NCI-H2196 treated with DMSO at 0.1 percent for 48 hours (cell line): Measurements from ENCODE around the gene AKR1C4.
"Not testable (repeated sequence)": the region's sequence is repeated elsewhere in the genome, so short reads cannot be mapped to it uniquely, and the experiment has no call there.

ENCODE experiments used
- DNase-seq: peaks from one replicate; lab custom pipeline; 2025; ENCODE audit not compliant: unreplicated experiment; lab: John Stamatoyannopoulos, UW

Gene AKR1C4

DNA sequence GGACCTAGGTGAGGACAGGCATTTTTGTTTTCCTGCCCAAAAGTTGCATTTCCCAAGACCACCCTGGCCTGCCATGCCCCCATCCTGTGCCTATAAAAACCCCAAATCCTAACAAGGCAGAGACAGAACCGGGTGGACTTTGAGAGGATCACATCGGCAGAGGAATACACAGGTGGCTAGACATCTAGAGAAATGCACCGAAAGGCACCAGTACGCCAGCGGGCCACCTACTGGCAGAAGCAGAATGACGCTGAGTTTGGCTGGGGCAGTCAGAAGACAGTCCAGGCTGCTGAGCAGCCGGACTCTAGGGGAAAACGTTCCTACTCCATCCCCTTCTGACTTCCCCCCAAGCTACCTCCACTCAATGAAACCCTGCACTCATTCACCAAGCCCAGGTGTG, 2.8 kb downstream of the AKR1C4 start:
- no peak for DNase-seq

DNA sequence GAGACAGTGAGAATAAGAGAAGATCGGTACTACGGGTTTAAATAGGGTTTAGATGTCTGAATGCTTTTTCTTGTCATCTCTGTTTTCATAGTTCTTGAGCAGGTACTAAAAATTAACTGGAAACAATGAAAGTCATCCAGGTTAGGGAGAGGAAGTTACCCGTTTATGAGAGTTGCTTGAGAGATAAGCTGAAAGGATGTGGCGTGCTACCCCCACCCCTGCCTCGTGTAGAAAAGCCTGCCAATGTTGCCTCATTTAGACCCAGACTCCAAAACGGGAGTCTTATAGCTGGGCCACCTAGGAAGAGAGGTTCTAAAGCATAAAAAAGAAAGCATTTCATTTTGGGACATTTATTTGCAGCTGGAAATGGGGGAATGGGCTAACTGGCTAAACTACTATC, 10.2 kb downstream of the AKR1C4 start:
- no peak for DNase-seq

DNA sequence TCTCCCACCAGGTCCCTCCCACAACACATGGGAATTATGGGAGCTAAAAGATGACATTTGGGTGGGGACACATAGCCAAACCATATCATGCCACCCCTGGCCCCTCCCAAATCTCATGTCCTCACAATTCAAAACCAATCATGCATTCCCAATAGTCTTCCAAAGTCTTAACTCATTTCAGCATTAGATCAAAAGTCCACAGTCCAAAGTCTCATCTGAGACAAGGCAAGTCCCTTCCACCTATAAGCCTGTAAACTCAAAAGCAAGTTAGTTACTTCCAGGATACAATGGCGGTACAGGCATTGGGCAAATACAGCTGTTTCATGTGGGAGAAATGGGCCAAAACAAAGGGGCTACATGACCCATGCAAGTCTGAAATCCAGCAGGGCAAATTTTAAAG, 13.1 kb downstream of the AKR1C4 start:
- not testable (repeated sequence) for DNase-seq

DNA sequence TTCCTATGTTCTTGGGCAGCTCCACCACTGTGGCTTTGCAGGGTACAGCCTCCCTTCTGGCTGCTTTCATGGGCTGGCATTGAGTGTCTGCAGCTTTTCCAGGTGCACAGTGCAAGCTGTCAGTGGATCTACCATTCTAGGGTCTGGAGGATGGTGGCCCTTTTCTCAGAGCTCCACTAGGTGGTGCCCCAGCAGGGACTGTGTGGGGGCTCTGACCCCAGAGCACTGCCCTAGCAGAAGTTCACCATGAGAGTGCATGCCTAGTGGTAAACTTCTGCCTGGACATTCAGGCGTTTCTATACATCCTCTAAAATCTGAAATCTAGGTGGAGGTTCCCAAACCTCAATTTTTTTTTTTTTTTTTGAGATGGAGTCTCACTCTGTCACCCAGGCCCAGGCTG, 13.6 kb downstream of the AKR1C4 start:
- DNase-seq: not testable (repeated sequence)

DNA sequence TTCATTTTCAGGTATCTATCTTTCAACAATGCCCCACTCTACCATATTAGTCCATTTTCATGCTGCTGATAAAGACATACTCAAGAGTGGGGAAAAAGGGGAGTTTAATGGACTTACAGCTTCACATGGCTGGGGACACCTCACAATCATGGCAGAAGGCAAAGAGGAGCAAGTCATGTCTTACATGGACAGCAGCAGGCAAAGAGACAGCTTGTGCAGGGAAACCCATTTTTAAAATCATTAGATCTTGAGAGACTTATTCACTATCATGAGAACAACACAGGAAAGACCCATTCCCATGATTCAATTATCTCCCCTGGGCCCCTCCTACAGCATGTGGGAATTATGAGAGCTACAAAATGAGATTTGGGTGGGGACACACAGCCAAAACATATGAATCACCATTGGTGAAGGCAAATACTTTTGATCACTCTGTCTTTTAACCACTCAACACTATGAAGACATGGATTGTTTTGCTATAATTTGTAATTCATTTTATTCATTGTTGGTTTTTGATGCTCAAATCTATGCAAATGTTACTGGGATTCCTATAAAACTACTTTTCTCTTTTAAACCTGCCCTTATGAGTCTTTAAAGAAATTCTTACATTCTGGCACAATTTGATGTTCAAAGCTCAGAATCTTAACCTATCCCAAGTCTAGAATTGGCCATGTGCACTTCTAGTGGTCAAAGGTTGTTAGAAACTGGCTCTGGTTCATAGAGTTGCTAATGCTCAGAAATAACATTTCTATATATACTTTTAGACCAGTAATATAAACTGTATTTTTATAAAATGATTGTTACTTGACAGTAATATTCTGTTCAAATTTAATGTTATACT, 15.3 kb downstream of the AKR1C4 start:
- DNase-seq: no peak

DNA sequence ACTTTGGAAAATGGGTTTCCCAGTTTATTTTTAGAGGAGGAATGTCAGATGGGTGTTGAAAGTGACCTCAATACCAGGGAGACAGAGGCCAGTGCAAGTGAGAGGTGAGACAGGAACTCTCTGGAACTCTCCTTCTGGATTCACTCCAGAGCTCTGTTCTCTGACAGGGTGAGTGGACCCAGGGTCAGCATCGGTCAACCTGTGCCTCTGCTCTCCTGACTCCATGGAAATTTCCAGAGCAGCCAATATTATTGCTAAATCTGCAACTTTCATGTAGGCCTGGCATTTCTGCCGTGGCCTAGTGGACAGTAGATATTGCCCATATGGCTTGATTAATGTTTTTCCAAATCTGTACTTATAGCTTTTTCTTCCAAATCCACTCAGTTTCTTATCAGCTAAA, 20.2 kb downstream of the AKR1C4 start:
- no peak for DNase-seq

DNA sequence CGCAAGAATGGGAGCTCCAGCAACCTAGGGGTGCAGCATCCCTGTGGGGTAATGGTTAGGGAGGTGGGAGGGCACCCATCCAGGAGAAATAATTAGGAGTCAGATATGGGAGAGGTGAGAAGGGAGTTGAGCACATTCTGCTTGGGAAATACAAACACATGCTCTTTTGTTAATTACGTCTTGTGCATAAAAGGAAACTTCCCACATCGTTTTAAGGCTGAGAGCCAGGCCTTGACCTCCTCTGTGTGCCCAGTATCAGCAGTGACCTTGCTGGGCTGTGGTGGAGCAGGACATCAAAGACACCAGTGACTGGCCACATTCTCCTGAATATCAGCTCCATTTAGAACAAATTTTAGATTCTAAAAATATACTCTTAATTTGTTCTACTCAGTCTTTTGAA, 22.6 kb downstream of the AKR1C4 start:
- no peak for DNase-seq

DNA sequence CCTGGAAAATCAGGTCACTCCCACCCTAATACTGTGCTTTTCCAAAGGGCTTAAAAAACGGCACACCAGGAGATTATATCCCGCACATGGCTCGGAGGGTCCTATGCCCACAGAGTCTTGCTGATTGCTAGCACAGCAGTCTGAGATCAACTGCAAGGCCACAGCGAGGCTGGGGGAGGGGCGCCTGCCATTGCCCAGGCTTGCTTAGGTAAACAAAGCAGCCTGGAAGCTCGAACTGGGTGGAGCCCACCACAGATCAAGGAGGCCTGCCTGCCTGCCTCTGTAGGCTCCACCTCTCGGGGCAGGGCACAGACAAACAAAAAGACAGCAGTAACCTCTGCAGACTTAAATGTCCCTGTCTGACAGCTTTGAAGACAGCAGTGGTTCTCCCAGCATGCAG, 26.3 kb downstream of the AKR1C4 start:
- DNase-seq: not testable (repeated sequence)

DNA sequence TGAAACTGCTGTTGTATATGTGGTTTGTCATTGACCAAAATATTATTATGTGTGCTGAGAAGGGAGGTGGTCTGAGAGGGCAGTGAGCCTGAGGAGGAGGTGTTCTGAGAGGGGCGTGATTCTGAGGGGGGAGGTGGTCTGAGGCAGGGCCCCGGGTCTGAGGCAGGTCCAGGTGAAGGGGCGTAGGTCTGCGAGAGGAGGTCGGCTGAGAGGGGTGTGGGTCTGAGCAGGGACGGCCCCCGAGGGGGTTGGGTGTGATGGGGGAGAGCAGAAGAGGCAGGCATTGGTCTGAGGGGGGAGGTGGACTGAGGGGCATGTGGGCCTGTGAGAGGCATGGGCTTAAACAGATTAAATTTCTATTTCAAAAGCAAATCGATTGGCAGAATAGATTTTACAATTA, 32.4 kb downstream of the AKR1C4 start:
- DNase-seq: no peak

DNA sequence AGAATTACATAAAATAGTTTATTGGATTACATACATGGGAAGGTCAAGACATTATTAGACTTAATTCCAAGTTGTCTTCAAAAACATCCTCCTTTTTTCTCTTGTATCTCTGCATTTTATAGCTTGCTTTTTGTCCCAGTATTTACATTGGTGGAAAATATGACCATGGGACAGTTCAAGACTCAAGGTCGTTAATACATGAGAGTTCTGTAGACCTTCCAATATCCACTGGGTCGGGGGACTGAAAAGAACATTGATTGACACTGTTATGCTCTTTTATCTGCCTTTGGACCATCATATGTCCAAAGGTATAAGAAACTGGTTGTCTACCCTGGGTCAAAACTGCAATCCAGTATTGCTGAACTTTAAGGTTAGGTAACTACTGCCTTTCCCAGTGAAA, 36.7 kb downstream of the AKR1C4 start:
- no peak for DNase-seq

DNA sequence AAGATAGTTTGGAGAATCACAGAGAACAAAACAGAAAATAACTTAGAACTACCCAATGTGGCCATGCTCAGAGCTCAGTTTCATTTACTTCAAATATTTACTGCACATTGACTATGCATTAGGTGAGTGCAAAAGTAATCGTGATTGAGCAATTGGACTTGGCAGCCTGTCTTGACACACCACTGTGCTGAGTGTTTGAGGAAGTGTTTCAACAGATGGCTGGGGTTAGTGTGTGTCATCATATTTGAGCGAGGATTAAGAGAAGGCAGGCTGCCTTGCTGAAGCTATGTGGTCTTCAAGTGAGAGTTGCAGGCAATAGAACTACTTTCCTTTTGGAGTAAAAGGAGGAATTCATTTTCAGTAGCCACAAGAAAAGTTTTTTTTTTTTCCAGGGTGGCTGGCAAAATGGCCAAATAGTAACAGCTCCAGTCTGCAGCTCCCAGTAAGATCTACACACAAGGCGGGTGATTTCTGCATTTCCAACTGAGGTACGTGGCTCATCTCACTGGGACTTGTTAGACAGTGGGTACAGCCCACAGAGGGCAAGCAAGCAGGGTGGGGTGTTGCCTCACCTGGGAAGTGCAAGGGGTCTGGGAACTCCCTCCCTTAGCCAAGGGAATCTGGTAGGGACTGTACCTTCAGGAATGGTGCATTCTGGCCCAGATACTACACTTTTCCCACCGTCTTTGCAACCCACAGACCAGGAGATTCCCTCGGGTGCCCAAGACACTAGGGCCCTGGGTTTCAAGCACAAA, 37.6 kb downstream of the AKR1C4 start:
- DNase-seq: no peak

DNA sequence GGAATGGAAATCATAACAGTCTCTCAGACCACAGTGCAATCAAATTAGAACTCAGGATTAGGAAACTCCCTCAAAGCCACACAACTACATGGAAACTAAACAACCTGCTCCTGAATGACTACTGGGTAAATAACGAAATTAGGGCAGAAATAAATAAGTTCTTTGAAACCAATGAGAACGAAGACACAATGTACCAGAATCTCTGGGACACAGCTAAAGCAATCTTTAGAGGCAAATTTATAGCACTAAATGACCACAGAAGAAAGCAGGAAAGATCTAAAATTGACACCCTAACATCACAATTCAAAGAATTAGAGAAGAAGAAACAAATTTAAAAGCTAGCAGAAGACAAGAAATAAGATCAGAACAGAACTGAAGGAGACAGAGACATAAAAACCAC, 40.9 kb downstream of the AKR1C4 start:
- DNase-seq: not testable (repeated sequence)

DNA sequence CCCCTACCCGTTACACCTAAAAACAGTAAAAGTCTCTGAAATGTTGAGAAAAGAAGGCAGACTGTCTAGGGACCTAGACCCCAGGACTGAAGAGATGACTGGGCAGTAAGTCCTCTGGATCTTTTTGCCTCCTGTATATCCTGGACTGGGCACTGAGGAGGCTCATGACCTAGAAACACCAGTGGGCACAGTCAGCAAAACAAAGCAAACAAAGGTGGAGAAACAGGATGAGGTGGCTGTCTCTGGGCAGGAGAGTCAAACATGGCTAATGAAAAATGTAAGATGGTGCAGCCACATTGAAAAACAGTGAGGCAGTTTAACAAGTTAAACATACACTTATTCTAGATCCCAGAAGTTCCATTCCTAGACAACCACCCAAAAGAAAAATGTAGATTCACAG, 45.9 kb downstream of the AKR1C4 start:
- DNase-seq: no peak

DNA sequence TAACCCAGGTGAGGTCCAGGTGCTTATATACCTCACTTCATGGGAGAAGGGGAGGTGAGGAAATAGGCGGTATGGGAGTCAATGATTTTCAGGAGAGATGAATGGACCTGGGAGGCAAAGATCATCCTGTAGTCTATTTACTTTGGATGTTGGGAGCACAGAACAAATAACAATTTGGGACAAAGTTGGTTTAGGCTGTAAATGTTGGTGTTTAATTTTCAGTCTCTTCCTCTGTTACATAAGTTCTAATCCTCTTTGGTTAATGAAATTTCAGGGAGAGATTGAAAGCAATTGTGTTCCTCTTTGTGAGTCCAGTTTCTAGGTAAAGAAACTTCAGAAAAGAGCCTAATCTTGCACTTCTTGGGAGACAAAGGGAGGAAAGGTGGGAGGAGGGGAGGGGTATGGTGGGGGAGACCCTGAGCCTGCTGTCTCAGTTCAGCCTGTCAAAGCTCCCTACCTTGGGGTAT, 46.9 kb downstream of the AKR1C4 start:
- no peak for DNase-seq

DNA sequence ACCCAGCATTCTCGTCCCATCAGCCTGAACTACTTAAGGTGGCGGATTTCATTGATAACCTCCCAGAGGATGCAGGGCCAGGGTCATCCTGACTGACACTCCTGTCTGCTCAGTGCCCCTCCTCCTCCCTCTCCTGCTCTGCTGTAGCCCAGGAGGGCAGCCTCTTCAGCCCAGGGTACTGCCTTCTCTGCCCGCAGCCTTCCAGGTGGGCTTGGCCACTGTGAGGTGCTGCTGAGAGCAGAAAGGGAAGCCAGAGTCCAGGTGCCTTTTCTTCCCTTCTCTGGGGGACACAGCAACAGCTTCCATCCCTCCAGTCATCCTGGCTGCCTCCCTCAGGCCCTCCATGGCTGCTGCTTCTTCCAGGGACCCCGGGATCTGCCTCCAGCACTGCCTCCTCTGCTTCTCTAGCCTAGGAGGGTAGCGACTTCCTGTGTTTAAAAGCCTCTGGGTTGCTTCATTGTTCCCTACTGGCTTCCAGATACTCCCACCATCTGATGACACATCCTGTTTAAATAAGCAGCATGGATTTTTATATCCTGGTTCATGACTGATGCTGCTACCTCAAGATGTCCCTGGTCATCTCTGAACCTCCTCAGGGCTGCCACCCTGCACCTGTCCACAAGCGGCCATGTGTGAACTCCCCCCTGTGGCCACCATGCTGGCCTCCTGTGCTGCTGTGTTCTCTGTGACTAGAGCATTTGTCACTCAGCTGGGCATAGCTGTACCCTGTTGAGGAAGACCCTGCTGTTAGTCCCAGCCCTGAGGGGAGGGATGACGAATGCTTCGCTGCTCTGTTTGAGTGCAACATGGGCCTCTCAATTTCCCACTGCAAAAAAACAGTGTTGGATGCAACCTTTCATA, 55.8 kb downstream of the AKR1C4 start:
- no peak for DNase-seq

DNA sequence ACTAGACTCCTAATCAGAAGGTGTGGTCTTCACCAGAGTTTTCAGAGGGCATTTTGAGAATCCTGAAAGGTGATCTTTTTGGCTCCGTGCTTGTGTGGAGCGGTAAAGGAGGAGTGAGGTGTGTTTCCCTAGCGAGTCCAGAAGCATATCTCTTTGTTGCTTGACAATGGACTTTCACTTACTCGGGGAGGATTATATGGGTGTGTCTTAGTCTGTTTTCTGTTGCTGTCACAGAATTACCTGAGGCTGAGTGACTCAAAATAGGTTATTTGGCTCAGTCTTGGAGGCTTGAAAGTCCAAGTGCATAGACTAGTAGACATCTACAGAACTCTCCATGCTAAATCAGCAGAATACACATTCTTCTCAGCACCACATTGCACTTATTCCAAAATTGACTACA, 57.9 kb downstream of the AKR1C4 start:
- DNase-seq: no peak

DNA sequence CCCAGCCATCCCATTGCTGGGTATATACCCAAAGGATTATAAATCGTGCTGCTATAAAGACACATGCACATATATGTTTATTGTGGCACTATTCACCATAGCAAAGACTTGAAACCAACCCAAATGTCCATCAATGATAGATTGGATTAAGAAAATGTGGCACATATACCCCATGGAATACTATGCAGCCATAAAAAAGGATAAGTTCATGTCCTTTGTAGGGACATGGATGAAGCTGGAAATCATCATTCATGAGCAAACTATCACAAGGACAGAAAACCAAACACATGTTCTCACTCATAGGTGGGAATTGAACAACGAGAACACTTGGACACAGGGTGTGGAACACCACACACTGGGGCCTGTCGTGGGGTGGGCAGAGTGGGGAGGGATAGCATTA, 61.1 kb downstream of the AKR1C4 start:
- not testable (repeated sequence) for DNase-seq

DNA sequence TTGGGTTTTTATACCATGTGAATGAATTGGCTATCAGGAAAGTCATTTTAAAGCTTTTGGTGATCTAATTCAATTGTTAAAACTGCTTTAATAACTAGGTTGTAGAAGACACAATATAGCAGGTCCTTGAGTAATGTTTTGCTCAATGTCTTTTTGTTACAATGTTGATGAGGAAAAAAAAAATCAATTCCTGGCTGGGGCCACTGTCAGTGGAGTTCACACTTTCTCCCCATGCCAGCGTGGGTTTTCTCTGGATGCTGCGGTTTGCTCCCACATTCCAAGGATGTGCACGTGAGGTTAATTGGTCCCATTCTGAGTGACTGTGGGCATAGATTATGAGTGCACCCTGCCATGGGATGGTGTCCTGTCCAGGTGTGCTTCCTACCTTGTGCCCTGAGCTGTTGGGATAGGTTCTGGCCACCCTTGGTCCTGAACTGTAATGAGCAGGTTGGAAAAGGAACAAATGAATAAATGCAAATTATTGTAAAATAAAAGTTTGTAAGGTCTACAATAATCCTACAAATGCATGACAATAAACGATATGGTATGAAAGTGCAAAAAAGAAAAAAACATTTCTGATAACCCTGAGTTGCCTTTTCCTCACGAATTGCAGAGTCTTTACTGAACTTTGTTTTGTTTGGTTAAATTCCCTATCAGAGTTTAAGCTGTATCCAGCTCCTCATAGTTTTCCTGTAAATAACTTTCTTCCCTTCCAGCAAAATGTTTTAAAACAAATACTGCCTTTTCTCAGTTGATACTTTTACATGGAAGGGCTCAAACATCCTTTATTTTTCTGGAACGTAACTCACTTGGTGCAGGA, 62.7 kb downstream of the AKR1C4 start:
- no peak for DNase-seq

DNA sequence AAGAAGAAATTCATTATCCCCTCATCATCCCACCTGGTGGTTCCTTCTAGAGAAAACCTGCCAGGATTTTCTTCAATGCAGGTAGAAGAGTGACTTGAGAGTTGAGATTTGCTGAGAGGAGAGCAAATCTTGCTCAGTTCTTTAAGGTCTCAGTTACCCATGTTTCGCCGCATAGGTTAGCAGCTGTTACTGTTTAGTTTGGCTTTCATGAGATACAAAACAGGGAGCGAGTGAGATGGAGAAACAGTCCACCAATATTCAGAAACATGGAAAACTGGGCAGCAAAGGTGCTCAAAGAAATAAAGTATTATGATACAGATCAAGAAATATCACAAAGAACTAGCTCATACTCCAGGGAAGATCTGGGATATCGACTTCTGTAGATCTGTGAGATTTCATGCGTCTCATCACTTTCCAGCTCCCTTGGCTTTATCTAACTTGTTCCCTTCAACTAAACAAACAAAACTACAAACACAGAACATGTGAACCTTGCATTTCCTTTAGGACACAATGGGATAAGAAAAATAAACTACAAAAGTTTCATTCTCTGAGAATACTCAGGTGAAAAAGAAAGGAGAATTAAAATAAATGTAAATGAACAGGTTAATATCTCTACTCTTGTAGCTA, 63.4 kb downstream of the AKR1C4 start:
- DNase-seq: no peak

DNA sequence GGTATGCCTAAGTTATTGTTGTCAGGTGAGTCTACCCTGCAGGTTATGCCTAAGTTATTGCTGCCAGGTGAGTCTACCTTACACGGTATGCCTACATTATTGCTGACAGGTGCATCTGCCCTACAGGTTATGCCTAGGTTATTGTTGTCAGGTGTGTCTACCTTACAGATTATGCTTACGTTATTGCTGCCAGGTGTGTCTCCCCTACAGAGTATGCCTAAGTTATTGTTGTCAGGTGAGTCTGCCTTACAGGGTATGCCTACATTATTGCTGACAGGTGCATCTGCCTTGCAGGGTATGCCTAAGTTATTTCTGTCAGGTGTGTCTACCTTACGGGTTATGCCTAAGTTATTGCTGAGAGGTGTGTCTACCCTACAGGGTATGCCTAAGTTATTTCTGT, 64.2 kb downstream of the AKR1C4 start:
- no peak for DNase-seq
